Measurements from ENCODE around the gene FLYWCH1. TPM values are rescaled to one million over a fixed set of nuclear protein-coding genes. Genes with fewer than 3 reads are reported as not detected.

The FLYWCH1 gene
- total and polyA plus RNA-seq, 2 of the 8 experiments (the other 6 are each of a cell fraction or from before 2014, with no cell fraction given), result 12.4 to 23.5 TPM

DNA sequence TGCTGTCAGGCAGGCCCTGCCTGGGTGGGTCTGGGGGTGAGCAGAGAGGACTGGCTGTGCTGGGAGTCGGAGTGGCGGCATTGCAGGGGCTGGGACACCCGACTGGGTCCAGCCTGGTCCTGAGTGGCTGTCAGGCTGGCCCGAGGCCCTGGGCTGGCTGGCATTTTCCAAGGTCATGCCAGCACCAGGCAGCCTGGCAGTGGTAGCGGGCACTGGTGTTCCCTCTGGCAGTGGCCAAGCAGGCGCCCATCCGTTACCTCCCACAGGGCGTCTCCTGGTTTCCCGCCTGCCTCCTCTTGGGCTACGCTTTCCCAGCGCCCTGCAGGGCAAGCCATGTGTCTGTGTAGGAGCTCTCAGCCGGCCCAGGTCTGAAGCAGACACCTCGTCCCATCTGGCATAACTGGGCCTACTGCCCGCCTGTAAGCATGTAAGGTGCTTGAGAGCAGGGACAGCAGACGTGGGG, 74.2 kb downstream of the FLYWCH1 start (continued):
- no peak for TF ChIP-seq PHF8 (conservative IDR thresholded peaks at IDR 0.05; ENCODE audit: low read depth, low read length)
- TF ChIP-seq TCF12 (IDR thresholded peaks at IDR 0.05; ENCODE audit: low read depth, low read length), result no peak
- TF ChIP-seq CEBPB (IDR thresholded peaks at IDR 0.05; ENCODE audit: low read depth, low read length), result no peak
- TF ChIP-seq GABPA (IDR thresholded peaks at IDR 0.05; ENCODE audit: borderline replicate concordance, insufficient read depth, low read length), result no peak
- no peak for TF ChIP-seq POLR2A (IDR thresholded peaks at IDR 0.05; ENCODE audit: control extremely low read depth in 1 of 2, low read depth in 2 of 2, low read length in 2 of 2)
- TF ChIP-seq BRCA1 (IDR thresholded peaks at IDR 0.05; ENCODE audit: low read depth, low read length), result no peak
- TF ChIP-seq KDM5A (IDR thresholded peaks at IDR 0.05; ENCODE audit: low read length), result no peak
- no peak for TF ChIP-seq KDM4A (IDR thresholded peaks at IDR 0.05; ENCODE audit: low read depth, low read length, severe bottlenecking)
- no peak for TF ChIP-seq ZNF274 (IDR thresholded peaks at IDR 0.05; ENCODE audit: borderline replicate concordance, extremely low read depth, low read length)
- TF ChIP-seq FOSL1 (IDR thresholded peaks at IDR 0.05; ENCODE audit: insufficient read depth, low read depth, low read length), result no peak
- TF ChIP-seq POLR2AphosphoS5 (IDR thresholded peaks at IDR 0.05; ENCODE audit: low read depth, low read length), result no peak

All from H1 (cell line).